Embryonic facial prominence (tissue), 1 donor: ENCODE measurements around the gene LEUTX.

ENCODE experiments used
- DNase-seq: peaks from one replicate; pipeline ENCODE4 v3.0.0-alpha.2; 2016; ENCODE audit errors: extremely low spot score

Gene LEUTX

GRCh38 chr19:39824143-39825092 is 45.8 kb downstream of the LEUTX start:
- DNase-seq = peak; percentile 90

GRCh38 chr19:39825093-39825463 is 46.4 kb downstream of the LEUTX start:
- DNase-seq = no peak

- DNase-seq = no peak
Measured at GRCh38 chr19:39825531-39826076, 47.0 kb downstream of the LEUTX start.

DNA sequence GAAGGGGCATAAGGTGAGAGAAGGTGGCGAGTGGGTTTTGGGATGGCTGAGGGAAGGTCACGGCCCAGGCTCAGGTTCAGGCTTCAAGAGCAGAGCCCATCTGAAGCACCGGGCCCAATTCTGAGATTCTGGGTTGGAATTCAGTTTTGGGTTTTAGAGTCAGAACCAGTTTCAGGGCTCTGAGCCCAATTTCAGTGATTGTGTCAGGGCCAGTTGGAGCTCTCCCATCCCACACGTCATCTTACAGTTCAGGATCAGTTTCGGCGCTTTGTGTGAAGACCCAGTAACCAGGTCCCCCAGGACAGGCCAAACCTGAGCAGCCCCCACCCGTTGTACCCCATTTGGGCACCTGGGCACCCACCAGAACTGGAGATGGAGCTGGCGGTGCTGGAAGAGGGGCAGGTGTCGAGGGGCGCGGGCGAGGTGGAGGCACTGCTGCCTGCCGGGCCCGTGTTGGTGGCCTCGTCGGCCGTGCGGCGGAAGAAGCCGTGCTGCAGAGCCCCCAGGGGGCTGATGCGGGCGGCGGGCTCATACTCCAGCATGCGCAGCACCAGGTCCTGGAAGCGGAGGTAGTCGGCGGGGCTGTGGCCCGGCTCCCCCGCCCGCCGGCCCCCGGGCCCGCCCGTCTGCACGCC is 47.8 kb downstream of the LEUTX start:
- no peak for DNase-seq

- DNase-seq = no peak
Measured at GRCh38 chr19:39827216-39827615, 48.6 kb downstream of the LEUTX start.

DNA sequence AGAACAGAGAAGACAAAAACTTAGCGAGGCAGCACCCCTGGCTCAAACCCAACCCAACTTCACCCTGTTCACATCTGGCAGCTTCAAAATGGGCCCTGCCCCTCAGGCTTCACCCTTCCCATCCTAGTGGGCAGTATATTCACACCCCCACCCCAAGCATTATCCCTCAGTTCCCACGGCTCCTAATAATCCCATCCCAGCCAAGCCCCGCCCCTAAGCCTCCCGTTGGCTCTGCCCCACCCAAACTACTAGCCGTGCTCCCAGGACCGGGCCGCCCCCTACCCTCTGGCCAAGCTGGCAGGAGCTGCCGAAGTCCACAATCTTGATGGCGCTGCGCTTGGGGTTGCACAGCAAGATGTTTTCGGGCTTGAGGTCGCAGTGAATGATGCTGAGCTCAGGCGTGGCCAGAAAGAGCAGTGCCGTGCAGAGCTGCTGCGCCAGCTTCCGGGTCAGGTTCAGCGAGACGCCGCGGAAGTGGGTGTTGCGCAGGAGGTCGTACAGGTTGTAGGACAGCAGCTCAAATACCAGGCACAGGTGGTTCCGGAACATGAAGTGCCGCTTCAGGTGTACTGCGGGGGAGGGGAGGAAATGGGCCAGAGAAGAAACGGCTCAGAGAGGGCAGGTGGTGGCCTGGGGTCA is 49.5 kb downstream of the LEUTX start:
- no peak for DNase-seq

DNA sequence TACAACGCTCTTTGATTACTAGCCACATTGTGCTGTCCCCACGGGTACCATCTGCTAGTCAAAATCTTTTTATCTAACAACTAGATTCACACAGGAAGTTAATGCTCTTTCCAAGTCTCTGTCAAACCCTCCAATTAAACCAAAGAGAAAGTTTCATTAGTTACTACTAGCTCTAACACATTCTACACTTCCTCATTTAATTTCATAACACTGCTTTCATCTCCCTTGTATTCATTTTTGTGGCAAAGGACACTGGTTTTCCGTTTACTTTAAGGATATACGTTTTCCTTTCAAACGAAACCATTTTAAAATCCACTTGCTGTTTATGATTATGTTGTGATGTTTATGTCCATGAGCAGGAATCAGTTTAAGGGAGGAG is 50.0 kb downstream of the LEUTX start:
- DNase-seq = no peak

GRCh38 chr19:39829702-39830275 is 51.1 kb downstream of the LEUTX start:
- no peak for DNase-seq

- no peak for DNase-seq
Measured at GRCh38 chr19:39830406-39830805, 51.8 kb downstream of the LEUTX start.

- DNase-seq = no peak
Measured at GRCh38 chr19:39830847-39831246, 52.2 kb downstream of the LEUTX start.

DNA sequence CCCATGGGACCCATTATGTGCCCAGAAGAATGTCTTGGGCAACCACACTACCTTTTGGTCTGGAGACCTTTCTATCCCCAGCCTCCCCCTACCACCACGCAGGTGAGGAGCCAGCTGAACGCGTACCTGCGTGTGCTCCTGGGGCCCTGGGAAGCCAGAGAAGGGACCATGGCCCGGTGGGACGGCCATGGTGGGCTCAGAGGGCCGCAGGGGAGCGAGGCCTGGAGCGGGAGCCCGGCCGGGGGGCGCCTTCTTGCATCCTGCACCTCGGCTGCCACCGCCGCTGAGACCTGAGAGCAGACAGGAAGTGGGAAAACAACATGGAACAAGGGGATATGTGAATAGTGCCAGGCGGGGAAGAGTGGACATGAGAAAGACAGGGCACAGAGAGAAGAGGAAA is 53.0 kb downstream of the LEUTX start:
- DNase-seq = no peak

GRCh38 chr19:39832341-39833083 is 53.9 kb downstream of the LEUTX start:
- DNase-seq = no peak

DNA sequence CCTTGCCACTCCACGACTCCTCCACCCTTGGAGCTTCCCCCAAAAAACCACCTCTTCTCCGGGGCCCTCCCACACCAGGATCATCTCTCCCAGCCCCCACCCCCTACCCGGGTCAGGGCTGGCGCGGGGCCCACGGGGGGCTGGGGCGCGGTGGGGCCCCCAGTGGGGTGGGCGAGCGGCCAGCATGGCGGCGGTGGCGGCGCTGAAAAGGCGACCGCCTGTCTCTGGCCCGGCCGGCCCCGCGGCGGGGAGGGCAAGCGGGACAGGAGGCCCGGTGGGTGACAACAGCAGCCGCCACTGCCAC is 54.5 kb downstream of the LEUTX start:
- no peak for DNase-seq

GRCh38 chr19:39833464-39834286 is 55.0 kb downstream of the LEUTX start, which contains the start of gene DYRK1B:
TSS of gene DYRK1B (minus strand) at chr19:39834162. CDS start at chr19:39831867, 2,295 bp downstream.
- DNase-seq = peak; percentile 97

GRCh38 chr19:39834287-39834841 is 55.7 kb downstream of the LEUTX start:
- DNase-seq = no peak
